ENCODE results near the gene BIN2.

The BIN2 gene

DNA sequence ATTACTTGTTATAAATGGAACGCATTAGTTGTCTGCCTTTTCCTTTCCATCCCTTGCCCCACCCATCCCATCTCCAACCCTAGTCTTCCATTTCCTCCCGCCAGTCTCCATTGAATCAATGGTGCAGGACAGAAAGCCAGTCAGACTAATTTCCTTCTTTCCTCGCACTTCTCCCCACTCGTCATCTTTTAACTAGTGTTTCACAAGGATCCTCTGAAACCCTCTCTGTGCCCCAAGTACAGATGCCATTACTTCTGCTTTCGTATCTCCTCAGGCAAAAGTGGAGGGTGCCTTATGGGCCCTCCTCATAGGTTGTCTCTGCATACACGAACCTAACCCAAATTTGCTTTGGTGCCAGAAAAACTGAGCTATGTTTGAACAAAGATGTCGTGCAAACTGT lies 81.1 kb downstream of the BIN2 start:
- H3K4me3 ChIP-seq (ENCODE audit: low read depth, low read length), result no peak overlapping the region
- TF ChIP-seq, protein P1, sequence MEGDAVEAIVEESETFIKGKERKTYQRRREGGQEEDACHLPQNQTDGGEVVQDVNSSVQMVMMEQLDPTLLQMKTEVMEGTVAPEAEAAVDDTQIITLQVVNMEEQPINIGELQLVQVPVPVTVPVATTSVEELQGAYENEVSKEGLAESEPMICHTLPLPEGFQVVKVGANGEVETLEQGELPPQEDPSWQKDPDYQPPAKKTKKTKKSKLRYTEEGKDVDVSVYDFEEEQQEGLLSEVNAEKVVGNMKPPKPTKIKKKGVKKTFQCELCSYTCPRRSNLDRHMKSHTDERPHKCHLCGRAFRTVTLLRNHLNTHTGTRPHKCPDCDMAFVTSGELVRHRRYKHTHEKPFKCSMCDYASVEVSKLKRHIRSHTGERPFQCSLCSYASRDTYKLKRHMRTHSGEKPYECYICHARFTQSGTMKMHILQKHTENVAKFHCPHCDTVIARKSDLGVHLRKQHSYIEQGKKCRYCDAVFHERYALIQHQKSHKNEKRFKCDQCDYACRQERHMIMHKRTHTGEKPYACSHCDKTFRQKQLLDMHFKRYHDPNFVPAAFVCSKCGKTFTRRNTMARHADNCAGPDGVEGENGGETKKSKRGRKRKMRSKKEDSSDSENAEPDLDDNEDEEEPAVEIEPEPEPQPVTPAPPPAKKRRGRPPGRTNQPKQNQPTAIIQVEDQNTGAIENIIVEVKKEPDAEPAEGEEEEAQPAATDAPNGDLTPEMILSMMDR (IDR thresholded peaks at IDR 0.05; ENCODE audit: low read depth, low read length, missing control alignments), result no peak
- DNase-seq (ENCODE audit: low read depth), result no peak

DNA sequence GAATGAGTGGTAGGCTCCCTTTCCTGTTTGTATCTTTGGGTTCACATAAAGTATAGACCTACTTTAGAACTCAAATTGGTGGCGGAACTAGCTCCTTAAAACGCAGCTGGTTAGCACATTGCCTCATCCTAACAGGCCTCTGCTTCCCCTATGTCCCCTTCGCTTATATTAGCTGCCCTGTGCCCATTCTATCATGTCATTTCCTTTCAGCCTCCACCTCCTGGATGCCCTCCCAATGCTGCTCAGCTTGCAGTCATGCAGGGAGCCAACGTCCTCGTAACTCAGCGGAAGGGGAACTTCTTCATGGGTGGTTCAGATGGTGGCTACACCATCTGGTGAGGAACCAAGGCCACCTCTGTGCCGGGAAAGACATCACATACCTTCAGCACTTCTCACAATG lies 81.9 kb downstream of the BIN2 start:
- H3K4me3 ChIP-seq (ENCODE audit: low read depth, low read length), result no peak overlapping the region
- TF ChIP-seq, protein P1 (IDR thresholded peaks at IDR 0.05; ENCODE audit: low read depth, low read length, missing control alignments), result no peak
- no peak for DNase-seq (ENCODE audit: low read depth)

DNA sequence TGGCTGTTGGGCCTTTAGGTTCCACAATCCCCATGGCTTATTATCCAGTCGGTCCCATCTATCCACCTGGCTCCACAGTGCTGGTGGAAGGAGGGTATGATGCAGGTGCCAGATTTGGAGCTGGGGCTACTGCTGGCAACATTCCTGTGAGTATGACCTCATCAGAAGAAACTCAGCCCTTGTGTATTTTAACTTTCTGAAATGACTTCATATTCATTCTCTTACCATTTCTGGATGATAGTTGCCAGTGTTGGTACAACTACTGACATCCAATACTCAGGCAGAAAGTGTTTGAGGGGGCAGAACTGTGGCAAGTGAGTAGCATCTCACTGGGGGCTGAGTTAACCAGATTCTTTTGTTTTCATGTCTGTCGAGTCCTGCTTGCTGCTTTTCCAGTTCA lies 83.0 kb downstream of the BIN2 start:
- H3K4me3 ChIP-seq (ENCODE audit: low read depth, low read length), result no peak overlapping the region

DNA sequence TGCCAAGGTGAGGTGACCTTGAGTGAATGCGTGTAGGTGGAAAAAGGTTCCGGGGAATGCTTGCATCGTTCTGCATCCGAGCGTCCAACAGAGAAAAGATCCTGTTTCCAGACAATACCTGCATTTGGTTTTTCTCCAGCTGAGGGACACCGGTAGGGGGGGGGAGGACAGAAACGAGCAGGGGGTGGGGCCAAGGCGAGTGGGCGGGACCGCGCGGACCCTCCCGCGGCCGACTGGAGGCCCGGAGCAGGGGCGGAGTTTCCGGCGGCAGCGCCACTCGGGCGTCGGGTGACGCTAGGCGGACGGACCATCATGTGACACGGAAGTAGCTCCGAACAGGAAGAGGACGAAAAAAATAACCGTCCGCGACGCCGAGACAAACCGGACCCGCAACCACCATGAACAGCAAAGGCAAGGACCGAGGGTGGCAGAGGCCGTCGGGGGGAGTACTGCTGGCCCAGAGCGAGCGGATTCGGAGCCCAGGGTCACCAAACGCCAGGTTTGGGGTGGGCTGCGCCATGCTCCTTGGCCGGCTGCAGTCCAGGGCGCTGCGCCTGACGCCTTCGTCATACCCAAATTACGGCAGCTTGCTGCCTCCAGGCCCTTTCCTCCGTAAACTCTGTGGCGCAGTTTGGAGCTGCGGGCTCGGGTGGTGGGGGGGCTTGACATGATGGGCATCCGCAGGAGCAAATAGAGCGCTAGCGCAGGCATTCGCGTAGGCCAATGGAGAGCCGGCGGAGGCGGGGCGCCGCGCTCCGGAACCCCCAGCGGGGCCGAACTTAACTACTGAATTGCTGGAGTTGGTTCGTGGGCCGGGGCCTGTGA lies 85.3 kb downstream of the BIN2 start, which contains the start of gene DAZAP2:
Gene DAZAP2 (plus strand): TSS at position 317 of the 825 bp plus-strand sequence. CDS start 82 bp downstream, at position 399.
- TF ChIP-seq, protein P1 (IDR thresholded peaks at IDR 0.05; ENCODE audit: low read depth, low read length, missing control alignments), result peak; percentile 23
- peak; percentile 91 for DNase-seq (ENCODE audit: low read depth)
- peak within 1 kb of the TSS; percentile 89 for H3K4me3 ChIP-seq (ENCODE audit: low read depth, low read length)

More for the DNA sequence above, 83.0 kb downstream of the BIN2 start:
- DNase-seq (ENCODE audit: low read depth), result no peak
- TF ChIP-seq, protein P1 (IDR thresholded peaks at IDR 0.05; ENCODE audit: low read depth, low read length, missing control alignments), result no peak

DNA sequence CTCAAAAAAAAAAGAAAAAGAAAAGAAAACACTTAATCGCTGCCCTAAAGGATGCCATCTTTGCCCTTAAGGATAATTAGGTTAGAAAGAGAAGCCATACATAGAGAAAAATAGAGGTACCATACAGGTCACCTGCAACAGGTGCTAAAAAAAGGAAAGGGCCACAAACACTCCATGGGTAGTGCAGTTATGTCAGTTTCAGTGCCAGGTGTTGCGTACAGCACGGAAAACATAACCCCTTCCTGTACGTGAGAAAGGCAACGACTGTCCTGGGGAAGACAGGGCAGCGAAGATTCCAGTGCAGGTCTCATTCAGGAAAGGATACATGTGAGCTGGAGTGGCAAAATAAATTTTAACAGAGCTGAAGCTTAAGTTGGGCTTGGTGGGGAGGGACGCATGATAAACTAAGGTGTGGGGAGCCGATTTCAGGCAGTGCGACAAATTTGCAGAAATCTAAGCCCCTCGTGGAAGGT lies 85.9 kb downstream of the BIN2 start:
- DNase-seq (ENCODE audit: low read depth), result peak; percentile 8

DNA sequence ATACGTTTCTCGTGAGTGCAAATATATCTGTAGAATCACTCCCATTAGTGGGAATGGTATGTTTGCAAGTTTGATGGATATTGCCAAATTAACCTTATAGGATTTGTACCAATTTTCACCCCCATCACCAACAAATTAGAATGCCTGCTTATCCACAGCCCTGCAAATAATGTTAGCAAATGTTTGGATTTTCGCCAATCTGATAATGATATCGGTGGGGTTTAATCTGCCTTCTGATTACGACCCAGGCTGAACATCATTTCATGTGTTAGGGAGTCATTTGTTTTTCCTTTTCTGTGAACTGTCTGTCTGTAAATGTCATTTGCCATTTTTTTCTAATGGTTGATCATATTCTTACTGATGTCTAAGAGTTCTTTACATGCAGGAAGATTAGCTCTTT lies 89.4 kb downstream of the BIN2 start:
- no peak overlapping the region for H3K4me3 ChIP-seq (ENCODE audit: low read depth, low read length)
- TF ChIP-seq, protein P1 (IDR thresholded peaks at IDR 0.05; ENCODE audit: low read depth, low read length, missing control alignments), result no peak
- no peak for DNase-seq (ENCODE audit: low read depth)

More for the DNA sequence above, 85.9 kb downstream of the BIN2 start:
- H3K4me3 ChIP-seq (ENCODE audit: low read depth, low read length), result peak overlapping the region; percentile 89
- TF ChIP-seq, protein P1 (IDR thresholded peaks at IDR 0.05; ENCODE audit: low read depth, low read length, missing control alignments), result no peak
